Parathyroid adenoma (tissue), 2 donors: Measurements from ENCODE around the gene INO80.

Experiments used
- H2AFZ ChIP-seq: fragments of 300-600 bp; sonication (generic); one replicate; pipeline ENCODE4 v1.7.0; 2017; ENCODE audit warnings: antibody characterized with exemption, mild to moderate bottlenecking
- H3K27ac ChIP-seq: fragments of 300-600 bp; sonication (generic); one replicate; pipeline ENCODE4 v1.7.0; 2017
- H3K27me3 ChIP-seq: fragments of 300-600 bp; sonication (generic); one replicate; pipeline ENCODE4 v1.7.0; 2017; ENCODE audit warnings: low read length; ENCODE audit not compliant: control insufficient read depth, insufficient read depth
- H3K36me3 ChIP-seq: fragments of 300-600 bp; sonication (generic); one replicate; pipeline ENCODE4 v1.7.0; 2017; ENCODE audit warnings: low read length; ENCODE audit not compliant: control insufficient read depth, insufficient read depth
- H3K4me1 ChIP-seq: fragments of 300-600 bp; sonication (generic); one replicate; pipeline ENCODE4 v1.7.0; 2017; ENCODE audit warnings: control low read depth
- H3K4me2 ChIP-seq: fragments of 300-600 bp; sonication (generic); one replicate; pipeline ENCODE4 v1.7.0; 2017; ENCODE audit warnings: low read length
- H3K4me3 ChIP-seq: fragments of 300-600 bp; sonication (generic); one replicate; pipeline ENCODE4 v1.7.0; 2017; ENCODE audit warnings: low read depth, low read length
- H3K79me2 ChIP-seq: fragments of 300-600 bp; sonication (generic); one replicate; pipeline ENCODE4 v1.7.0; 2017; ENCODE audit warnings: control low read depth
- H3K9ac ChIP-seq: fragments of 300-600 bp; sonication (generic); one replicate; pipeline ENCODE4 v1.7.0; 2017; ENCODE audit warnings: mild to moderate bottlenecking
- H3K9me3 ChIP-seq: fragments of 300-600 bp; sonication (generic); one replicate; pipeline ENCODE4 v1.7.0; 2017; ENCODE audit warnings: low read length; ENCODE audit not compliant: control insufficient read depth
- TF ChIP-seq, protein P1 (sequence below): fragments of 300-600 bp; sonication (generic); IDR thresholded peaks from one replicate; pipeline ENCODE4 v1.7.0; 2017; ENCODE audit warnings: antibody characterized with exemption, mild to moderate bottlenecking
- donor health status: primary hyperparathyroidism.

INO80 gene

DNA sequence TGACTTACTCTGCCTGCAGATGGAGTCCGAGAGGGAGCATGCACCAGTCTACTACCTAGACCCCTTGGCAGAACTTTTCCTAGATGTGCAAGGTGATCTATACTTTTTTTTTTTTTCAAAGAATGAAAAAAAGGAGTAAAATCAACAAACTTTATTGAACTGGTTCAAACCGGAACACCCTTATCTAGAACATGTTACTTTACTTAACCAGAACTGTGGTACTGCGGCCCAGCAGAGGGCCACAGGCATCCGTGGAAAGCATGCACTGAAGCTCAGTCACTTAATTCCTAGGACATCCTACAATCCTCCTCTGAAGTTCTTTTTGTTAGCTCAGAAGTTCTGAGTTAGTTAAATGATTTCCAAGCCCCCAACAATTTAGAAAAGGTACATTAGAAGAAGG, 141.2 kb downstream of the INO80 start:
- no peak overlapping the region for H3K4me3 ChIP-seq
- no peaks in the 10 kb centered on the region for H3K36me3 ChIP-seq
- H3K27me3 ChIP-seq = no peaks in the 10 kb centered on the region
- H3K4me2 ChIP-seq = no peak overlapping the region
- H3K79me2 ChIP-seq = no peaks in the 10 kb centered on the region
- no peak overlapping the region for H3K27ac ChIP-seq
- H2AFZ ChIP-seq = no peak overlapping the region
- no peaks in the 10 kb centered on the region for H3K9me3 ChIP-seq
- no peak overlapping the region for H3K9ac ChIP-seq
- no peaks in the 10 kb centered on the region for H3K4me1 ChIP-seq
- TF ChIP-seq, protein P1, sequence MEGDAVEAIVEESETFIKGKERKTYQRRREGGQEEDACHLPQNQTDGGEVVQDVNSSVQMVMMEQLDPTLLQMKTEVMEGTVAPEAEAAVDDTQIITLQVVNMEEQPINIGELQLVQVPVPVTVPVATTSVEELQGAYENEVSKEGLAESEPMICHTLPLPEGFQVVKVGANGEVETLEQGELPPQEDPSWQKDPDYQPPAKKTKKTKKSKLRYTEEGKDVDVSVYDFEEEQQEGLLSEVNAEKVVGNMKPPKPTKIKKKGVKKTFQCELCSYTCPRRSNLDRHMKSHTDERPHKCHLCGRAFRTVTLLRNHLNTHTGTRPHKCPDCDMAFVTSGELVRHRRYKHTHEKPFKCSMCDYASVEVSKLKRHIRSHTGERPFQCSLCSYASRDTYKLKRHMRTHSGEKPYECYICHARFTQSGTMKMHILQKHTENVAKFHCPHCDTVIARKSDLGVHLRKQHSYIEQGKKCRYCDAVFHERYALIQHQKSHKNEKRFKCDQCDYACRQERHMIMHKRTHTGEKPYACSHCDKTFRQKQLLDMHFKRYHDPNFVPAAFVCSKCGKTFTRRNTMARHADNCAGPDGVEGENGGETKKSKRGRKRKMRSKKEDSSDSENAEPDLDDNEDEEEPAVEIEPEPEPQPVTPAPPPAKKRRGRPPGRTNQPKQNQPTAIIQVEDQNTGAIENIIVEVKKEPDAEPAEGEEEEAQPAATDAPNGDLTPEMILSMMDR = no peak

DNA sequence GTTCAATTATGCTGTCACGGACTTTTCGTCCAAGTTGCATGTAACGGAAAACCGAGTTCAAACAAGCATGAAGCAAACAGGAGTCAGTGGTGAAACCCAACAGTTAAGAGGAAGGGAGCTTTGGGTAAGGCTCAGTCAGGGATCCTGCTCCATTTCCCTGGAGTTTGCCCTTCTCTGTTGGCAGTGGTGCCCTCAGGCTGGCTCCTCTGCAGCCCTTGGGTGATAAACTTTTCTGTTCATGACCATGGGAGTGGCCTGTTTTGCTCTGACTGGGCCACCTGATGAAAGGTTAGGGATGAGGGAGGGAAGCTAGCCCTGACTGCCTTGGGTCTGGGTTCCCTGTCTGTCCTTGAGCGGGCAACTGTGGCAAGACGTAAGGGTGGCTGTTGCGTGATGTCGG, 146.7 kb downstream of the INO80 start:
- Histone ChIP-seq H3K36me3 (no peaks in the 10 kb centered on the region), H3K4me3 (no peak overlapping the region), H3K27me3 (no peaks in the 10 kb centered on the region), H3K9ac (no peak overlapping the region), H3K9me3 (no peaks in the 10 kb centered on the region), H3K4me1 (peaks cover 3% of the 10 kb centered on the region), H3K27ac (no peak overlapping the region), H3K4me2 (no peak overlapping the region), H3K79me2 (no peaks in the 10 kb centered on the region), H2AFZ (no peak overlapping the region)
- TF ChIP-seq, protein P1 = no peak

DNA sequence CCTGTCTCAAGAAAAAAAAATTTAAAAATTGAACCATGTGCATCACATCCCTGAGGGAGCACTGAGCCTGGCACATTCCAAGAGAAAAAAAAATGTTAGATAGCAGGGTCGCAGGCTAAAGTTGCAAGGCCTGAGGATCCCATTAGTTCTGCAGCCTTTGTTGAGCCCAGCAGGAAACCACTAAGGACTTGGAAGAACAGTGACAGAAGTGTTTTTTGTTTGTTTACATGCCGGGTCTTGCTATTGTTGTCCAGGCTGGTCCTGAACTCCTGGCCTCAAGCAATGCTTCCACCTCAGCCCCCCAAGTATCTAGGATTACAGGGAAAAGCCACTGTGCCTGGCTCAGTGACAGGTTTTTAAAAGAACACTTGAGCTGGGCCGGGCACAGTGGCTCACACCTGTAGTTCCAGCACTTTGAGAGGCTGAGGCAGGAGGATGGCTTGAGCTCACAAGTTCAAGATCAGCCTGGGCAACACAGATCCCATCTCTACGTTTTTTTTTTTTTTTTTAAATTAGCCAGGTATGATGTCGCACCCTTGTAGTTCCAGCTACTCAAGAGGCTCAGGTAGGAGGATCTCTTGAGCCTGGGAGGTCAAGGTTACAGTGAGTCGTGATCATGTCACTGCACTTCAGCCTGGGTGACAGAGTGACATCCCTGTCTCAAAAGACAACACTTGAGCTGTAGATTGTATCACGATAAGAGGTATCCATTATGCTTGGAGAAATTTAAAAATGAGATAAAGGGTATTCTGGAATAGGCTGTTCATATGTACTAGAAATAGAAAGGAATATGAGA, 147.6 kb downstream of the INO80 start:
- H3K36me3 ChIP-seq = no peaks in the 10 kb centered on the region
- H3K9ac ChIP-seq = no peak overlapping the region
- H3K79me2 ChIP-seq = no peaks in the 10 kb centered on the region
- H2AFZ ChIP-seq = no peak overlapping the region
- no peak overlapping the region for H3K4me3 ChIP-seq
- H3K9me3 ChIP-seq = no peaks in the 10 kb centered on the region
- no peaks in the 10 kb centered on the region for H3K27me3 ChIP-seq
- no peak overlapping the region for H3K27ac ChIP-seq
- no peak overlapping the region for H3K4me2 ChIP-seq
- TF ChIP-seq, protein P1 = no peak
- peaks cover 3% of the 10 kb centered on the region for H3K4me1 ChIP-seq

DNA sequence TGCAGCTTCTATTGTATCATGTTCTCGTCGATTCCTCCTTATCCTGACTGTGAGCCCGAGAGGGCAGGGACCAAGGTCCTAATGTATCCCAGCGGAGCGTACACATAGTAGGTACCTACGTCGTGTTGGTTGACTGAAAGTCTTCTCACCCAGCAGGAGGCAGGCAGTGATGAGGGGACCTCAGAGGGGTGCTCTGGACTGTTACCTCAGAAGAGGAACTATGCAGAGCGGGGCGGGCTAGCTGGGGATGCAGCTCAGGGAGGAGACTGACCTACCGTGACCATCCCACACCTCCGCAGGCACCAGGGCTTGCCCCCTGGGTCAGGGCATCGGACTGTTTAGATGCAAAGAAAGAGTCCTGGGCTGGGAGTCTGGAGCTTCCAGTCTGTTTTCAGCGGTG, 151.4 kb downstream of the INO80 start:
- TF ChIP-seq, protein P1 = no peak
- H3K27me3 ChIP-seq = no peaks in the 10 kb centered on the region

DNA sequence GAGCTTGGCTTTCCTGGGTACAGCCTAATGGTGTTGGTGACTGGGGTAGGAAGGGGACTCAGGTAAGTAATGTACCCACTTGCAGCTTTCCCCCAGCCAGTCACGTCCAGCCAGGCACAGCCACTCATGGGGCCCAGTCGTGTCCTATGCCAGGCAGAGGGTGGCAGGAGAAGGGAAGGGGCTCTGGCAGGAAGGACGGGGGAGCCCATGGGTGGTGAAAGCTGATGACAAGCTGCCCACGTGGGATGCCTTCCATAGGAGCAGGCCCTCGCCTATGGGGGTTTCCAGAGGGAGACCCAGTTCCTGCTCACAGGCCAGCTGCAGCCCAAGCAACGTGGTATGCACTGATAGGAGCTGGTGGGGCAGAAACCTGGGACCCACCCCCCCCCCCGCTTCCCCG, 152.1 kb downstream of the INO80 start:
- no peaks in the 10 kb centered on the region for H3K27me3 ChIP-seq
- H3K36me3 ChIP-seq = no peaks in the 10 kb centered on the region
- no peak overlapping the region for H2AFZ ChIP-seq
- no peak overlapping the region for H3K27ac ChIP-seq
- H3K4me3 ChIP-seq = no peak overlapping the region
- H3K9ac ChIP-seq = no peak overlapping the region
- H3K4me2 ChIP-seq = no peak overlapping the region
- TF ChIP-seq, protein P1 = no peak
- H3K9me3 ChIP-seq = no peaks in the 10 kb centered on the region
- no peaks in the 10 kb centered on the region for H3K79me2 ChIP-seq
- H3K4me1 ChIP-seq = peaks cover 1% of the 10 kb centered on the region

More for the DNA sequence above, 151.4 kb downstream of the INO80 start:
- Histone ChIP-seq H3K9me3 (no peaks in the 10 kb centered on the region), H3K36me3 (no peaks in the 10 kb centered on the region), H3K4me3 (no peak overlapping the region), H3K9ac (no peak overlapping the region), H3K27ac (no peak overlapping the region), H3K4me1 (peaks cover 3% of the 10 kb centered on the region), H3K4me2 (no peak overlapping the region), H2AFZ (no peak overlapping the region), H3K79me2 (no peaks in the 10 kb centered on the region)
